Measurements from ENCODE around the gene GSTT2.
"Not testable (repeated sequence)": the region's sequence is repeated elsewhere in the genome, so short reads cannot be mapped to it uniquely, and the experiment has no call there.

Gene GSTT2

DNA sequence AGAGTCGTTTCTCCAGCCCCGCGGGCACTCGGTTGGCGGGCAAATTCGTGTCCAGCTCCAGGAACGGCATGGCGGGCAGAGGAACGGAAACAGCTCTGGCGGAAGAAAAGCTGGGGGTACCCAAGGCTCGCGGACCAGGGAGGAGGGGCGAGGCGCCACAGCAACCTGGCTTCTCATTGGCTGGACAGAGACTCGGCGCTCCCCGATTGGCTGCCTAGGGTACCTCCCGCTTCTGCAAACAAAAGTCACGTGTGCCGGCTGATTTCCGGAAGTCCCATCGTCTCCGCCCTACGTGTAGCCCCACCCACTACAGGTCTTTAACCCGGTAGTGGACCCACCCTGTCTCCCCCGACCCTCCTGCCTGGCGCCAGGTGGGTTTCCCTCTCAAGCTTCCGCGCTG, 5.6 kb upstream of the GSTT2 start, which contains the start of gene DDT:
DDT (minus strand) TSS at position 97 of the 400 bp plus-strand sequence; CDS start at position 70, 27 bp downstream.
- in situ Hi-C loops (cut with MboI; ENCODE audit: low sequenced_read_pairs), result not testable (repeated sequence)

DNA sequence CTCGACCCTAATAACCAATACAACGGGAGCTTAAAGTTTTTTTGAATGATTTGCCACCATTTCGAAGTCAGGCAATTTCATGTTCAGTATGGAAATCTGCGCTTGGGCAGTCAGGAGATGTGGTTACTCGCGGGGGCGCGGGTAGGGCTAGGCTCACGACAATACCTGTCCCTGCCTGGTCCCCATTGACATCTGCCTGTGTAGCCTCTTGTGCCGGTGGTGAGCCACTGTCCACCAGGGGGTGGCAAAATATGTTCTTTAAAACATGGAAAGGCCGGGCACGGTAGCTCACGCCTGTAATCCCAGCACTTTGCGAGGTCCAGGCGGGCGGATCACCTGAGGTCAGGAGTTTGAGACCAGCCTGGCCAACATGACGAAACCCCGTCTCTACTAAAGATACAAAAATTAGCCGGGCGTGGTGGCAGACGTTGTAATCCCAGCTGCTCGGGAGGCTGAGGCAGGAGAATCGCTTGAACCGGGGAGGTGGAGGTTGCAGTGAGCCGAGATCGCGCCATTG, 5.0 kb upstream of the GSTT2 start:
- in situ Hi-C loops (cut with MboI; ENCODE audit: low sequenced_read_pairs), result not testable (repeated sequence)

DNA sequence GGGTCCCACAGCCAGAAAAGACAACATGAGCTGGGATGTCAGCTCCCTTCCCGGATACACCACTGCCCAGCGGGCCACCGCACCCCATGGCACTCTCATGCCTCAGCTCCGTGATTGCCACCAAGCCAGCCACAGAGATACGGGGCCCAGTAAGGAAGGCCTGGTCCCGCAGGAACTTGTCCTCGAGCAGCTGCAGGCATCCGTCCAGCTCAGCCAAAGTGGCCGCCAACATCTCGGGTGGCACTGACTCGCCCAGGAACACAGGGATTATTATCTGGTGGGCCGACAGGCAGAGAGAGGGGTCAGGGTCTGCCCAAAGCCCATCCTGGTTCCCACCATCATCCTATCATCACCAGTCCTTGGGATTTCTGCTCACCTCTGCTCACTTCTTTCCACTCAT, 2.6 kb upstream of the GSTT2 start:
- in situ Hi-C loops (cut with MboI; ENCODE audit: low sequenced_read_pairs), result not testable (repeated sequence)

DNA sequence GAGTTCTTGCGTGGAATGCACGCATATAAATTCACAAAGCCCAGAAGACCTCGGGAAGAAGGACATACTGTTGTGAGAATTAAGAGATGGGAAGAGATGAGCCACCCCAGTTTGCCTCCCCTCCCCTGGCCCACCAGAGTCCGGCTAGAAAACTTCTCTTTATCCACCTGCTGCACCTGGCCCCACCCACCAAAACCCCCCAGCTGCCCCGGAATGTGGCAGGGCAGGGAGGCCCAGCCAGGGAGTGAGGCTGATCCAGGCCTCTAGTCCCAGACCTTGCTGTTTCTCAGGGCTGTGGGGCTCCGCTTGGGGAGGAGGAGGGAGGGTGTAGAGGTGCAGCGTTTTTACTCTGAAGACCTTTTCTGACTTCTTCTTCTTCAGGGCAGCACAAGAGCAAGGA, 633 bp downstream of the GSTT2 start:
- in situ Hi-C loops (cut with MboI; ENCODE audit: low sequenced_read_pairs), result not testable (repeated sequence)

DNA sequence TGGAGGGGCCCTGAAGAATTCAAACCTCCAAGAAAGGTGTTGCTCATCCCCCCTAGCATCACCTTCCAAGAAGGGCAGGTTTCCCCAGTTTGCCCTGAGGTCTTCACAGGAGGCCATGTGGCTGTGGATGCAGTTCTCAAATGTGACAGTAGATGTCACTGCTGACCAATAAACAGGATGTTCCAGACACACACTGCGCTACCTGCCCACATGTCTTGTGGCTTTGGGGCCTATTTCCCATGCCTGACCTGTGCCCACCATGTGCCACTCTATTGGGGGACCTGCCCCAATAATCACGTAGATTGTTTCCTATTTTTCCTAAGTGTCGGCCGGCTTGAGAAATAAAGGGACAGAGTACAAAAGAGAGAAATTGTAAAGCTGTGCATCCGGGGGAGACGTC, 4.5 kb downstream of the GSTT2 start:
- in situ Hi-C loops (cut with MboI; ENCODE audit: low sequenced_read_pairs), result no loop called here

DNA sequence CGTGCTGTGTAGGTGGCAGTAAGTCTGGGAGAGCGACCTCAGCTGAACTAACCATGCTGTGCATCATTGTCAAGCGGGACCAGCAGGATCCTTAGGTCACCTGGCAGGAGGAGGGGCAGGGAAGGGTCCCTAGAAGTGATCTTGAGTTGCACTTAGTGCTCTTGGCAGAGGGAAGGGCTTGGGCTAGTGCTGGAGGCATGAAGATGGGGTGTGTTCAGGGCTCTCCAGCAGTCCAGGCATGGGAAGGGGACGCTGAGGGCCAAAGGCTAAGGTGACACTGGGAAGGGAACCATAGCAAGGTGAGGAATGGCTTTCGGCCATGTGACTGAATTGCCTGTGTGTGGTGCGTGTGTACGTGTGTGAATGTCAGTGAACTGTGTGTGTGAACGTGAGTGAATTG, 6.2 kb downstream of the GSTT2 start:
- in situ Hi-C loops (cut with MboI; ENCODE audit: low sequenced_read_pairs), result not testable (repeated sequence)

DNA sequence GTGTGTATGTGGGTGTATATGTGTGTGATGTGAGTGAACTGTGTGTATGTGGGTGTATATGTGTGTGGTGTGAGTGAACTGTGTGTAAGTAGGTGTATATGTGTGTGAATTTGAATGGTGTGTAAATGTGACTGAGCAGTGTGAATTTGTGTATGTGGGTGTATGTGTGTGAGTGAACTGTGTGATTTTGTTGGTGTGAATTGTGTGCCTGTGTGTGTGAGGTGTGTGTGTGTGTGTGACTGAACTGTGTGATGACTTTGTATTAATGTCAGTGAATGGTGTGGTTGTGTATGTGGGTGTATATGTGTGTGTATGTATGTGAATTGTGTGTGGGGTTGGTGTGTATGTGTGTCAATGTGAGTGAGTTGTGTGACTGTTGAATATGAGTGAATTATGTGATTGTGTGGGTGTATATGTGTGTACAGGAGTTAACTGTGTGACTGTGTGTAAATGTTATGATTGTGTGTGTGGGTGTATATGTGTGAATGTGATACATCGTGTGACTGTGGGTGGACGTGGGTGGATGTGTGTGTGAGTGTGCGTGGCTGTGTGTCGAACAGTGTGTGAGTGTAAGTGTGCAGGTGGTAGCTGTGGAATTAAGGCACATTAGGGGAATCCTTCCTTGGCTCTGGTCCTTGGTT, 6.7 kb downstream of the GSTT2 start:
- in situ Hi-C loops (cut with MboI; ENCODE audit: low sequenced_read_pairs), result not testable (repeated sequence)

DNA sequence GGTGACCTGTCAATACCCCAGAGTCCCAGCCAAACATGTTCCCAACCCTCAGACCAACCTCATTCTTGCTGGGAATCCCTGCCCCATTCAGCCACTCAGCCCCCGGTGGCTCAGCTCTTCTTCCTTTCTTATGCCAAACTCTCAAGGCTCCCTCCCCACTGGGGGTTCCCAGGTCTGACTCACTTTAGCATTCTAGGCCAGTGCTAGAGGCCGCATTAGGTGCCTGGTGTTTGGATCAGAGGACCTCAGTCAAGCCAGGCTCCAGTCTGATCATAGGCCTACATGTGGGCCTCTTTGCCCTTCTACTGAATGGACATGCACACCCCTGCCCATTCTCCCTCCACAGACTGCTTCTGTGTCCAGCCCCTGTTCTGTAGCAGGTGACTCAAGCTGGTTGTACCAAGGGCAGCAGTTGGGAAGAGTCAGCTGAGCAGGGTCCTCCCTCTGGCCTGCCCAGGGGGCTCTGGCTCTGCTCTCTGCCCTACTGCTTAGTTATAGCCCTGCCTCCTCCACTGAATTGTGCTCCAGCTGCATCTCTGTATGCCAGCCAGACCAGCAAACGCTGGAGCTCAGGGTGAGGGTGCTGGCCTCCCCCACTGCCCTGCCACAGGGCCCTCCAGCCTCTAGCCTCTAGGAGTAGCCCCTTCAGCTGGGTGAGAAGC, 9.8 kb downstream of the GSTT2 start:
- in situ Hi-C loops (cut with MboI; ENCODE audit: low sequenced_read_pairs), result not testable (repeated sequence)

DNA sequence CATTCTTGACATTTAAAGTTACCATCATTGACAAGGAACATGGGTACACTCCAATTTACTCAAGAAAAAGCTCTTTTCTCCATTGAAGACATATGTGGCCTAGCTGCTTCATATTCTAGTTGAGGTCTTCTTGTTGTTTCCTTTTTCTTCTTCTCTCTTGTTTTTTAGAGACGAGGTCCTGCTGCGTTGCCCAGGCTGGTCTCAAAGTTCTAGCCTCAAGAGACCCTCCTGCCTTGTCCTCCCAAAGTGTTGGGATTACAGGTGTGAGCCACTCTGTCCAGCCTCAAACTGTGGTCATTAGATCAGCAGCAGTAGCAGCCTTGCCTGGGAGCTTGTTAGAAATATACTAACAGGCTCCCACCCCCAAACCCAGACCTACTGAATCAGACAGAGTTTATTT, 13.1 kb downstream of the GSTT2 start:
- in situ Hi-C loops (cut with MboI; ENCODE audit: low sequenced_read_pairs), result not testable (repeated sequence)

DNA sequence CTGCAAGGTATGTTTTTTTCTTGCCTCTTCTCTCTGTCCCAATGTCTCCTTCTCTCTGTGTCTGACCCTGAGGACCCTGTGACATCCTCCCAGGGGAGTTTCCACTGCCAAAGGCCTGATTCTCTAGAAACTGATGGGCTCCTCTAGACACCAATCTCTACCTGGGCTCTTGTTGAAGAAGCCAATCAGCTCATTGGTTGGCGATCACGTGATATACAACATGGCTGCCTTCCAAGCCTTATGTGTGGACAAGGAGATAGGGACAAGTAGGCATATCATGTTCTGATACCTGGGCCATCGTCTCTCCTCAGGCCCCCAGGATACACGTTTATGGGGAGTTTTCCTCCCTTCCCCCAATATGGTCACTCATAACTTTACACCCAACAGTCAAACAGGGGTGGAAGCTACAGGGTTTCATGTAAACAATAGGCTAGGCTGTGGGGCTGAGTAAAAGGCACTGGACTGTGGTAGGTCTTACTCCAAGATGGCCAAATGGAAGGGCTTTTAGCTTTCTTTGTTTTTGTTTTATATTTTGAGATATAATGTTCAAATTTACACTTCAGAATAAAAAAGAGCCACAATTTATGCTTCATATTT, 13.7 kb downstream of the GSTT2 start:
- in situ Hi-C loops (cut with MboI; ENCODE audit: low sequenced_read_pairs), result not testable (repeated sequence)

DNA sequence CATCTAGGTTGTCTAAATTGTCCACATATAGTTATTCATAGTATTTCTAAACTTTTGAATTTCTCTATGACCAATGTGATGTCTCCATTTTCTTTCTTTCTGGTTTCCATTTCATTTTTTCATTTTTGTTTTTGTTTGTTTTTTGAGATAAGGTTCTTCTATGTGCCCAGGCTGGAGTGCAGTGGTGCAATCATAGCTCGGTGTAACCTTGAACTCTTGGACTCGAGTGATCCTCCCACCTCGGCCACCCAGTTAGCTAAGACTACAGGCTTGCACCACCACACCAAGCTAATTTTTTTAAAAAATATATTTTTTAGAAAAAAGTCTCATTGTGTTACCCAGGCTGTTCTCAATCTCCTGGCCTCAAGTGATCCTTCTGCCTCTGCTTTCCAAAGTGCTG, 17.2 kb downstream of the GSTT2 start:
- in situ Hi-C loops (cut with MboI; ENCODE audit: low sequenced_read_pairs), result no loop called here

DNA sequence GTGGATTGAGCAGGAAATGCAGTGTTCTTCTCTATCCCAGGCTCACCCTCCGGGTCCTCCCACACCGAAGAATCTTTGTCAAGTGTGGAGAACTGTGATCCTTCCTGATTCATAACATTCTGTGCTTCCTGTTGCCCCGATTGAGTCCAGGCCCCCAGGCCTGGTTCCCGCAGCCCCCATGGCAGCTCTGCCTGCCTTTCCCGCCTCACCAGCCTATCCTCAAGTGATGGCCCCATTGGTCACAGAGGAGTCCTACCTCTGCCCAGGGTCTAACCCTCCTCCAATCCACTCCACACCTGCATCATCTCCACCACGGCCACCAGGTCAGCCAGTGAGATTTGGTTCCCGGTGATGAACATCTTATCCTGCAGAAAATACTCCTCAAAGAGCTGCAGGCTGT, 19.8 kb downstream of the GSTT2 start:
- in situ Hi-C loops (cut with MboI; ENCODE audit: low sequenced_read_pairs), result not testable (repeated sequence)

DNA sequence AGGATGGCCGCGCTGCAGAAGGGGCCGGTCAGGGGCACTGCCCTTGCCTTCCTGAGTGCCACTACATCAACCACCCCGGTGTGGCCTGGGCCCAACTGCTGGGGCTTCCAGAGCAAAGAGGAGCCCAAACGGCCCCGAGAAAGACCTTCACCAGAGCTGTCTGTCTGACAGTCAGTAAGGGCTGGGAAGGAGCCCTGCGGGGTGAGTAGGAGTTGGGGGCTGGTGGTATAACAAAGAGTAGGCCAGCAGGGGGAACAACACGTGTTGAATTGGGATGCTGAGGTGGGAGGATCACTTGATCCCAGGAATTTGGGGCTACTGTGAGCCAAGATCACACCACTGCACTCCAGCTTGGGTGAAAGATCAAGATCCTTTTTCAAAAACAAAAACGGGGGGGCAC, 21.4 kb downstream of the GSTT2 start:
- in situ Hi-C loops (cut with MboI; ENCODE audit: low sequenced_read_pairs), result no loop called here

DNA sequence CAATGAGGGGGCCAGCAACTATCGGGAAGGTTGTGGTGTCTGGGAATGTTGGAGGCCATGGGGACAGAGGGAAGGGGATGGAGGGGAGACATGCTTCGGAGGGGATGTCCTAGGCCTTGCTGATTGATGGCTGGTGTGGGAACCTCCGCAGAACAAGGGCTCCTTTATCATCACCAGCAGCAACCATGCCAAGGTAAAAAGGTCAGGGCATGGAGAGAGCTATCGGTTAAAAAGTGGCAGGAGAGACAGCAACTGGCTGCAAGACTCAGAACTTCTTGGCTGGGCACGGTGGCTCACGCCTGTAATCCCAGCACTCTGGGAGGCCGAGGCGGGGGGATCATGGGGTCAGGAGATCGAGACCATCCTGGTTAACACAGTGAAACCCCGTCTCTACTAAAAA, 22.3 kb downstream of the GSTT2 start:
- in situ Hi-C loops (cut with MboI; ENCODE audit: low sequenced_read_pairs), result no loop called here

DNA sequence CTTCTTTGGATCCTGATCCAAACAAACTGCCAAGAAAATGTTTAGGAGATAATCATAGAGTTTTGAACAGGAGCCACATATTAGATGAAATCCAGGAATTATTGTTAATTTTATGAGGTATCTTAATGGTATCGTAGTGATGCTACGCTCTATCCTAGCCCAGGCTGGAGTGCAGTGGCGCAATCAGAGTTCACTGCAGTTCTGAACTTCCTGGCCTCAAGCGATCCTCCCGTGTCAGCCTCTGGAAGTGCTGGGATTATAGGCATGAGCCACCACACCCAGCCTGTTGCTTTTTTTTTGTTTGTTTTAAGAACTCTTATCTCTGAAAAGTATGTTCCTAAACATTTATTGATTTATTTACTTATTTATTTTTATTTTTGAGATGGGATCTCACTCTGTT, 22.9 kb downstream of the GSTT2 start:
- in situ Hi-C loops (cut with MboI; ENCODE audit: low sequenced_read_pairs), result no loop called here

DNA sequence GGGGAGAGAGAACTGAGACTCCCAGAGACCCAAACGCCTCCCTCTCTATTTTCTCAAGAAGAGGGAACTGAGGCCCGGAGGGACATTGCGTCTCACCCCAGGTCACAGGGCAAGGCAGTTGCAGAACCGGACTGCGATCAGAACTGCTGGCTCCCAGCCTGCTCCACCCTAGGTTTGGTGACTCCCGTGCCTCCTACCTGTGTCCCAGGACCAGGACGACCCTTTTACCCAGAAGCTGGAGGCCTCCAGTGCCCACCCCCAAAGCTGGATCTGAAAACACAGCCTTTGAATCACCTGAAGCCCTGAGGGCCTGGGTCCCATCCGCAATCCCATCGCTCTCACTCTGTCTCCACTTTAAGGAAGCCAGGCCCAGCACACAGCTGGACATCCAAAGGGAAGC, 24.0 kb downstream of the GSTT2 start:
- in situ Hi-C loops (cut with MboI; ENCODE audit: low sequenced_read_pairs), result no loop called here

DNA sequence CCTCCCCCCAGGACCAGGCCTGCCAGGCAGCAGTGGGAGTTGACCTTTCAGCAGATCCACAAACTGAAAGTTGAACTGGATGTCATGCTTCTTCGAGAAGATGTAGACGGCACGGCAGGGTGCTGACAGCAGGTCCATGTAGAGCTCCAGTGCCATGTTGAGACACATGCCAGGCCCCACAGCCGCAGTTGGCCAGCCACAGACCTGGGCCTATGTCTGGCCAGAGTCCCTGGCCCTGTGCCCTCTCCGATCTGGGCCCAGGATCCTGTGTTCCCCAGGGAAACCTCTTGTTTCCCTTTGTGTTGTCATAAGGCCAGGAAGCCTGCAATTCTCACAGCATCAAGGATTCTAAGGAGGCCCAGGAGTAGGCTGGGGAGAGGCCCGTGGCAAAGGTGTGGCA, 25.3 kb downstream of the GSTT2 start, which contains the start of gene GSTT4:
GSTT4 (minus strand) TSS at position 253 of the 400 bp plus-strand sequence; CDS start at position 156, 97 bp downstream.
- in situ Hi-C loops (cut with MboI; ENCODE audit: low sequenced_read_pairs), result no loop called here

DNA sequence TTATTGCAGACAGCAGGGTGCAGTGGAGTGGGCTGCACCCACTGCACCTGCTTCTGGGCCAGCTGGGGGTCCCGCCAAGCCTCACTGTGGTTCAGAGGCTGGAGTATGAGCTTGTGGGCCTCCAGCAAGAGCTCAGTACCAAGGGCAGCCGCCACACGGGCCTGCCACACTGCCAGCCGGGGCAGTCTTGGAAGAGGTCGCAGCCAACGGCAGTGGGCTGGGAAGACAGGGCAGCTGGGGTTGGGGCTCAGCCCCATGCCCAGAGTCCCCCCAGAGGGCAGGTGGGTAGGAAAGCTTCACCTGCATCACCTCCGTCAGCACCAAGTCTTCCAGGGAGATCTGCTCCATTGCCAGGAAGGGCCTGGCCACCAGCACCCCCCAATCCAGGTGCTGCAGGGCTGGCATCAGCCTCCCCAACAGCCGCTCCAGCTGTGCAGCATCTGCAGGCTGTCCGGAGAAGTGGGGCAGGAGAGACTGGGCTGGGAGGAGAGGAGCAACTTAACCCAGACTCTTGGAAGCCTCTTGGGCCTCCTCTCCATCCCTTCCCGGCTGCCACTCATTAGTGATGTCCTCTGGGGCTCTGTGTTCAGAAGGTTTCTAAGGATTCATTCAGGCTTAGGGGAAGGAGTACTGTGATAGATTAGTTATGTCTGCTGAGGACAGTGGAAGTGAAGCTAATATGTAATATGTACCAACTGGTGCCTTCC, 26.4 kb downstream of the GSTT2 start:
- in situ Hi-C loops (cut with MboI; ENCODE audit: low sequenced_read_pairs), result no loop called here

DNA sequence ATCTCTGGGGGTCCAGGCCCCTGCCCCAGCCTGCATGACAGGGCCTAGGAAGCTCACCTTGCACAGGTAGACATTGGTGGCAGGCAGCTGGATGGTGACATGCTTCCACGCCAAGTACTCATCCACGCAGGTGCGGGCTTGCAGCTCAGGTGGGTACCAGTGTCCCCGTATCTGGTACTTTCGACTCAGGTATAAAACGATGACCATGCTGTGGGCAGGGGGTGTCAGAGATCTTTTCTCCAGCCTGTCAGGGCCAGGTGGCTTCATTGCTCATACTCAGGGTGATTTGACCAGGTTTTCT, 26.9 kb downstream of the GSTT2 start:
- in situ Hi-C loops (cut with MboI; ENCODE audit: low sequenced_read_pairs), result no loop called here

DNA sequence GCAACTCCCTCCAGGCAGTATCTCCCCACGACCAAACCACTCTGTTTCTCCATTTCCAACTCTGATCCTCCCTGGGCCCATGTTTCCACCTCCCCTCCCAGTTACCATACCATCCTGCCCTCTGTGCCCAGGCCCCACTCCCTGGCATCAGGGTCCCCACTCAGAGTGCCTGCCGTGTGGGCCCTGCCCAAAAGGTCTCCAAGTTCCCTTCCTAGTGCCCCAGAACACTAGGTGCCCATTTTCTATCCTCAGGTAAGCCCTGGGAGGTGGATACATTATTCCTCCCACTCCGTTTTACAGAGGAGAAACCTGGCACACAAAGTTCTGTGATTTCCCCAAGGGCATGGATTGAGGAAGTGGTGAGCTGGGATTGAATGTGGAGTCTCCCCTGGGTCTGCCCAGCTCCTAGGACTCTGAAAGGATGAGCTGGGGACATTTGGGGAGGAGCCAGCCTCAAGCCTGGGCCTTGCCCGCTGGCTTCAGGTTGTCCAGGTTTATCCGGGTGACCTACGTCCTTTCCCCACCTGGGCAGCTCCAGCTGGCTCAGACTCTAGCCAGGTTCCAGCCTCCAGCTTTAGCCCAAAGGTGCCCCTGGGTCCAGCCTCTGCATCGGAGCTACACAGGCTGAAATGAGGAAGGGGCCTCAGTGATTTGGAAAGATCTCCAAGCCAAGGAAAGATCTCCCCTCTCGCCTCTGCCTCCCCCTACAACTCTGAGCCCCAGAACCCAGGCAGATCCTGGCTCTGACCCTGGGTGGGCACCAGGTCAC, 27.5 kb downstream of the GSTT2 start:
- in situ Hi-C loops (cut with MboI; ENCODE audit: low sequenced_read_pairs), result no loop called here

DNA sequence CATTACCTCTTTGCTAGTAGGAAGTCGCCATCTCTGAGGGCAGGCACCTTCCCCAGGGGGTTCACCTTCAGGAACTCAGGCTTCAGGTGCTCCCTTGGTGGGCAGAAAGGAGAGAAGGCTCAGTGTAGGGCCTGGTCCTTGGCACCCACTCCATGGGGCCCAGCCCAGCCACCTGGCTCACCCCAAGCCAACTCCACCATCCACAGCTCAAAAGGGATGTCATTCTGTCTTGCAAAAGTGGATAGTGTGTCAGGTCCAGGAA, 28.0 kb downstream of the GSTT2 start:
- in situ Hi-C loops (cut with MboI; ENCODE audit: low sequenced_read_pairs), result no loop called here

Measured in hTERT RPE-1 (cell line).